ENCODE measurements around the gene LGR6.
"Not testable (repeated sequence)": the region's sequence is repeated elsewhere in the genome, so short reads cannot be mapped to it uniquely, and the experiment has no call there.

LGR6 gene

GRCh38 chr1:202165267-202165941 lies 28.2 kb upstream of the LGR6 start:
- H3K4me3 ChIP-seq (ENCODE audit: low read depth, low read length), result no peak overlapping the region
- POLR2A ChIA-PET, result no interaction called here
- CTCF ChIA-PET, result interaction anchor here (0.6 kb wide), 2 partner anchors 63 to 653 kb away, joined by 3 to 4 read pairs; no protein-coding TSS in a partner anchor
- TF ChIP-seq ZNF692 (tag by site-specific recombination; IDR thresholded peaks at IDR 0.05) (no peak), ZNF548 (tag by site-specific recombination; IDR thresholded peaks at IDR 0.05) (no peak), EGR2 (tag by site-specific recombination; IDR thresholded peaks at IDR 0.05; ENCODE audit: low read depth) (peak; percentile 87), ZFHX2 (tag by site-specific recombination; conservative IDR thresholded peaks at IDR 0.05) (peak; percentile 75), ZNF510 (tag by site-specific recombination; IDR thresholded peaks at IDR 0.05; ENCODE audit: insufficient replicate concordance) (no peak), PRDM6 (tag by site-specific recombination; IDR thresholded peaks at IDR 0.05) (no peak), MEIS1 (CRISPR knock-in tag; IDR thresholded peaks at IDR 0.05; ENCODE audit: borderline replicate concordance) (no peak), ZNF514 (tag by site-specific recombination; IDR thresholded peaks at IDR 0.05) (no peak), ZNF16 (tag by site-specific recombination; IDR thresholded peaks at IDR 0.05; ENCODE audit: low read depth) (no peak), ZNF175 (tag by site-specific recombination; IDR thresholded peaks at IDR 0.05) (no peak), GFI1B (tag by site-specific recombination; IDR thresholded peaks at IDR 0.05) (no peak)
- TF ChIP-seq, protein P1, sequence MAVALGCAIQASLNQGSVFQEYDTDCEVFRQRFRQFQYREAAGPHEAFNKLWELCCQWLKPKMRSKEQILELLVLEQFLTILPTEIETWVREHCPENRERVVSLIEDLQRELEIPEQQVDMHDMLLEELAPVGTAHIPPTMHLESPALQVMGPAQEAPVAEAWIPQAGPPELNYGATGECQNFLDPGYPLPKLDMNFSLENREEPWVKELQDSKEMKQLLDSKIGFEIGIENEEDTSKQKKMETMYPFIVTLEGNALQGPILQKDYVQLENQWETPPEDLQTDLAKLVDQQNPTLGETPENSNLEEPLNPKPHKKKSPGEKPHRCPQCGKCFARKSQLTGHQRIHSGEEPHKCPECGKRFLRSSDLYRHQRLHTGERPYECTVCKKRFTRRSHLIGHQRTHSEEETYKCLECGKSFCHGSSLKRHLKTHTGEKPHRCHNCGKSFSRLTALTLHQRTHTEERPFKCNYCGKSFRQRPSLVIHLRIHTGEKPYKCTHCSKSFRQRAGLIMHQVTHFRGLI (tag by site-specific recombination; IDR thresholded peaks at IDR 0.05), result no peak
- no peaks in the 10 kb centered on the region for H3K9me3 ChIP-seq (ENCODE audit: control insufficient read depth, insufficient read depth, low read depth, low read length)
- H3K4me1 ChIP-seq (ENCODE audit: control insufficient read depth, insufficient read depth, low read length), result no peaks in the 10 kb centered on the region
- no peaks in the 10 kb centered on the region for H3K36me3 ChIP-seq (ENCODE audit: control insufficient read depth in 2 of 2, insufficient read depth in 1 of 2, low read length in 2 of 2)
- no peak overlapping the region for H3K27ac ChIP-seq (ENCODE audit: extremely low read depth, low read depth, low read length)

- H3K36me3 ChIP-seq (ENCODE audit: control insufficient read depth in 2 of 2, insufficient read depth in 1 of 2, low read length in 2 of 2), result no peaks in the 10 kb centered on the region
- ChIA-PET CTCF (interaction anchor here (0.6 to 1.2 kb wide), 4 partner anchors 11 to 653 kb away, joined by 3 to 5 read pairs (median 4); no protein-coding TSS in a partner anchor), POLR2A (no interaction called here)
- H3K4me1 ChIP-seq (ENCODE audit: control insufficient read depth, insufficient read depth, low read length), result no peaks in the 10 kb centered on the region
- no peaks in the 10 kb centered on the region for H3K9me3 ChIP-seq (ENCODE audit: control insufficient read depth, insufficient read depth, low read depth, low read length)
- TF ChIP-seq ZNF664 (tag by site-specific recombination; IDR thresholded peaks at IDR 0.05), result no peak
- no peak for TF ChIP-seq ZNF571 (tag by site-specific recombination; IDR thresholded peaks at IDR 0.05)
- TF ChIP-seq, protein P2, sequence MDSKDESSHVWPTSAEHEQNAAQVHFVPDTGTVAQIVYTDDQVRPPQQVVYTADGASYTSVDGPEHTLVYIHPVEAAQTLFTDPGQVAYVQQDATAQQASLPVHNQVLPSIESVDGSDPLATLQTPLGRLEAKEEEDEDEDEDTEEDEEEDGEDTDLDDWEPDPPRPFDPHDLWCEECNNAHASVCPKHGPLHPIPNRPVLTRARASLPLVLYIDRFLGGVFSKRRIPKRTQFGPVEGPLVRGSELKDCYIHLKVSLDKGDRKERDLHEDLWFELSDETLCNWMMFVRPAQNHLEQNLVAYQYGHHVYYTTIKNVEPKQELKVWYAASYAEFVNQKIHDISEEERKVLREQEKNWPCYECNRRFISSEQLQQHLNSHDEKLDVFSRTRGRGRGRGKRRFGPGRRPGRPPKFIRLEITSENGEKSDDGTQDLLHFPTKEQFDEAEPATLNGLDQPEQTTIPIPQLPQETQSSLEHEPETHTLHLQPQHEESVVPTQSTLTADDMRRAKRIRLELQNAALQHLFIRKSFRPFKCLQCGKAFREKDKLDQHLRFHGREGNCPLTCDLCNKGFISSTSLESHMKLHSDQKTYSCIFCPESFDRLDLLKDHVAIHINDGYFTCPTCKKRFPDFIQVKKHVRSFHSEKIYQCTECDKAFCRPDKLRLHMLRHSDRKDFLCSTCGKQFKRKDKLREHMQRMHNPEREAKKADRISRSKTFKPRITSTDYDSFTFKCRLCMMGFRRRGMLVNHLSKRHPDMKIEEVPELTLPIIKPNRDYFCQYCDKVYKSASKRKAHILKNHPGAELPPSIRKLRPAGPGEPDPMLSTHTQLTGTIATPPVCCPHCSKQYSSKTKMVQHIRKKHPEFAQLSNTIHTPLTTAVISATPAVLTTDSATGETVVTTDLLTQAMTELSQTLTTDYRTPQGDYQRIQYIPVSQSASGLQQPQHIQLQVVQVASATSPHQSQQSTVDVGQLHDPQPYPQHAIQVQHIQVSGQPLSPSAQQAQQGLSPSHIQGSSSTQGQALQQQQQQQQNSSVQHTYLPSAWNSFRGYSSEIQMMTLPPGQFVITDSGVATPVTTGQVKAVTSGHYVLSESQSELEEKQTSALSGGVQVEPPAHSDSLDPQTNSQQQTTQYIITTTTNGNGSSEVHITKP (tag by site-specific recombination; IDR thresholded peaks at IDR 0.05), result peak; percentile 73
- H3K27ac ChIP-seq (ENCODE audit: extremely low read depth, low read depth, low read length), result no peak overlapping the region
- no peak overlapping the region for H3K4me3 ChIP-seq (ENCODE audit: low read depth, low read length)
Measured at GRCh38 chr1:202165942-202166843, 27.4 kb upstream of the LGR6 start.

DNA sequence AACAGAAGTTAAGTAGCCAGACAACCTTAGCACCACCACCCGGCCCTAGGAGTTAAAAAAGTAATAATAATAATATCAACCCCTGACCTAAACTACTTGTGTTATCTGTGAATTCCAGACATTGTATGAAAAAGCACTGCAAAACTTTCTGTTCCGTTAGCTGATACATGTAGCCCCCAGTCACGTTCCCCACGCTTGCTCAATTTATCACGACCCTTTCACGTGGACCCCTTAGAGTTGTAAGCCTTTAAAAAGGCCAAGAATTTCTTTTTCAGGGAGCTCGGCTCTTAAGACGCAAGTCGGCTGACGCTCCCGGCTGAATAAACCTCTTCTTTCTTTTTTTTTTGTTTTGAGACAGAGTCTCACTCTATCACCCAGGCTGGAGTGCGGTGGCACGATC lies 26.5 kb upstream of the LGR6 start:
- POLR2A ChIA-PET; H3K36me3 ChIP-seq (ENCODE audit: control insufficient read depth in 2 of 2, insufficient read depth in 1 of 2, low read length in 2 of 2); H3K4me3 ChIP-seq (ENCODE audit: low read depth, low read length); H3K27ac ChIP-seq (ENCODE audit: extremely low read depth, low read depth, low read length); H3K4me1 ChIP-seq (ENCODE audit: control insufficient read depth, insufficient read depth, low read length); H3K9me3 ChIP-seq (ENCODE audit: control insufficient read depth, insufficient read depth, low read depth, low read length): not testable (repeated sequence)
- CTCF ChIA-PET, result interaction anchor here (0.7 to 1.2 kb wide), 3 partner anchors 20 to 107 kb away, joined by 3 to 5 read pairs (median 4); no protein-coding TSS in a partner anchor
